H9 (cell line): ENCODE measurements around the gene AGAP3. TPM values are rescaled to one million over a fixed set of nuclear protein-coding genes. Genes with fewer than 3 reads are reported as not detected.

ENCODE experiments used
- DNase-seq: peaks from one replicate; pipeline ENCODE4 v3.0.0-alpha.2; 2017
- H2AFZ ChIP-seq: one replicate; pipeline ENCODE4 v1.6.1; 2013; ENCODE audit warnings: mild to moderate bottlenecking, low read length, control low read depth, moderate library complexity
- H2AK5ac ChIP-seq: 2 replicates; pipeline ENCODE4 v1.6.1; 2013; ENCODE audit warnings: low read length, control low read depth, mixed read lengths; ENCODE audit not compliant: insufficient read length
- H2BK120ac ChIP-seq: one replicate; pipeline ENCODE4 v1.6.1; 2013; ENCODE audit warnings: low read depth, mild to moderate bottlenecking, low read length, control low read depth, inconsistent platforms; ENCODE audit not compliant: poor library complexity, severe bottlenecking
- H2BK12ac ChIP-seq: 2 replicates; pipeline ENCODE4 v1.6.1; 2013; ENCODE audit warnings: low read length, control low read depth, mixed read lengths, low read depth; ENCODE audit not compliant: insufficient read length
- H2BK15ac ChIP-seq: 2 replicates; pipeline ENCODE4 v1.6.1; 2013; ENCODE audit warnings: low read depth, low read length, control low read depth
- H2BK20ac ChIP-seq: one replicate; pipeline ENCODE4 v1.6.1; 2013; ENCODE audit warnings: low read depth, mild to moderate bottlenecking, low read length, control low read depth, inconsistent platforms; ENCODE audit not compliant: poor library complexity, severe bottlenecking
- H2BK5ac ChIP-seq: 2 replicates; pipeline ENCODE4 v1.6.1; 2013; ENCODE audit warnings: low read length, control low read depth, mixed read lengths; ENCODE audit not compliant: insufficient read length
- H3K14ac ChIP-seq: 2 replicates; pipeline ENCODE4 v1.6.1; 2013; ENCODE audit warnings: low read length, control low read depth; ENCODE audit not compliant: insufficient read depth
- H3K18ac ChIP-seq: 2 replicates; pipeline ENCODE4 v1.6.1; 2013; ENCODE audit warnings: low read depth, mild to moderate bottlenecking, mixed read lengths, low read length, control low read depth; ENCODE audit not compliant: insufficient read length
- H3K23ac ChIP-seq: 2 replicates; pipeline ENCODE4 v1.6.1; 2013; ENCODE audit warnings: low read length, control low read depth, mixed read lengths, low read depth; ENCODE audit not compliant: insufficient read length
- H3K23me2 ChIP-seq: 2 replicates; pipeline ENCODE4 v1.6.1; 2013; ENCODE audit warnings: low read depth, mild to moderate bottlenecking, mixed read lengths, low read length, control low read depth; ENCODE audit not compliant: insufficient read length, poor library complexity, severe bottlenecking
- H3K27ac ChIP-seq: 2 replicates; pipeline ENCODE4 v1.5.1; 2013; ENCODE audit warnings: low read length, control low read depth, mixed read lengths, low read depth; ENCODE audit not compliant: insufficient read length
- H3K27me3 ChIP-seq: 2 replicates; pipeline ENCODE4 v1.6.1; 2013; ENCODE audit warnings: low read length, control low read depth, inconsistent platforms; ENCODE audit not compliant: insufficient read depth
- H3K4ac ChIP-seq: 2 replicates; pipeline ENCODE4 v1.6.1; 2013; ENCODE audit warnings: low read depth, mild to moderate bottlenecking, control low read depth, inconsistent platforms, low read length, moderate library complexity
- H3K4me1 ChIP-seq: 2 replicates; pipeline ENCODE4 v1.6.1; 2013; ENCODE audit warnings: low read length, control low read depth, inconsistent platforms; ENCODE audit not compliant: insufficient read depth
- H3K4me2 ChIP-seq: 2 replicates; pipeline ENCODE4 v1.6.1; 2013; ENCODE audit warnings: low read length, control low read depth, mixed read lengths; ENCODE audit not compliant: insufficient read length, insufficient read depth
- H3K56ac ChIP-seq: 2 replicates; pipeline ENCODE4 v1.6.1; 2013; ENCODE audit warnings: low read depth, mild to moderate bottlenecking, mixed read lengths, low read length, control low read depth; ENCODE audit not compliant: insufficient read length
- H3K79me1 ChIP-seq: 2 replicates; pipeline ENCODE4 v1.6.1; 2013; ENCODE audit warnings: low read depth, mild to moderate bottlenecking, moderate library complexity, low read length, control low read depth, inconsistent platforms; ENCODE audit not compliant: insufficient read depth, poor library complexity, severe bottlenecking
- H3K79me2 ChIP-seq: 2 replicates; pipeline ENCODE4 v1.6.1; 2013; ENCODE audit warnings: low read length, control low read depth, inconsistent platforms; ENCODE audit not compliant: insufficient read depth
- H3K9ac ChIP-seq: 2 replicates; pipeline ENCODE4 v1.6.1; 2013; ENCODE audit warnings: low read length, control low read depth, mixed read lengths; ENCODE audit not compliant: insufficient read length; ENCODE audit errors: extremely low read depth
- H3K9me3 ChIP-seq: one replicate; pipeline ENCODE4 v1.6.1; 2013; ENCODE audit warnings: low read depth, low read length, inconsistent platforms; ENCODE audit not compliant: control insufficient read depth
- H3T11ph ChIP-seq: one replicate; pipeline ENCODE4 v1.6.1; 2013; ENCODE audit warnings: mild to moderate bottlenecking, low read length, control low read depth, inconsistent platforms
- H4K20me1 ChIP-seq: one replicate; pipeline ENCODE4 v1.6.1; 2013; ENCODE audit not compliant: control insufficient read depth, insufficient read length, insufficient read depth
- H4K5ac ChIP-seq: 2 replicates; pipeline ENCODE4 v1.6.1; 2013; ENCODE audit warnings: low read depth, mild to moderate bottlenecking, mixed read lengths, low read length, control low read depth; ENCODE audit not compliant: insufficient read length
- H4K8ac ChIP-seq: replicated peaks from 2 replicates; pipeline ENCODE4 v1.6.1; 2013; ENCODE audit warnings: low read length, control low read depth, mixed read lengths, low read depth; ENCODE audit not compliant: insufficient read length
- H4K91ac ChIP-seq: 2 replicates; pipeline ENCODE4 v1.6.1; 2013; ENCODE audit warnings: low read depth, mild to moderate bottlenecking, moderate library complexity, mixed read lengths, low read length, control low read depth; ENCODE audit not compliant: insufficient read length
- H3K27ac Mint-ChIP-seq, 3 experiments: 2 replicates in 2 of 3; 3 replicates in 1 of 3; pipeline ENCODE4 v1.8.0; 2020 to 2021; ENCODE audit warnings: mixed read lengths in 3 of 3, mild to moderate bottlenecking in 1 of 3, moderate library complexity in 1 of 3
- H3K27me3 Mint-ChIP-seq: 2 replicates; pipeline ENCODE4 v1.8.0; 2021; ENCODE audit warnings: low read depth, mild to moderate bottlenecking, moderate library complexity, mixed read lengths
- H3K36me3 Mint-ChIP-seq, 3 experiments: 2 replicates in 2 of 3; 3 replicates in 1 of 3; pipeline ENCODE4 v1.8.0; 2020 to 2021; ENCODE audit warnings: low read depth in 3 of 3, mixed read lengths in 3 of 3; ENCODE audit not compliant: insufficient read depth in 1 of 3
- H3K4me1 Mint-ChIP-seq, 2 experiments: 2 replicates each; pipeline ENCODE4 v1.8.0; 2020; ENCODE audit warnings: mixed read lengths in 2 of 2
- H3K4me3 Mint-ChIP-seq, 2 experiments: 2 replicates in 1 of 2; 3 replicates in 1 of 2; pipeline ENCODE4 v1.8.0; 2020 to 2021; ENCODE audit warnings: mild to moderate bottlenecking in 2 of 2, mixed read lengths in 2 of 2, moderate library complexity in 1 of 2
- H3K9me3 Mint-ChIP-seq, 2 experiments: 2 replicates in 1 of 2; 3 replicates in 1 of 2; pipeline ENCODE4 v1.8.0; 2020; ENCODE audit warnings: mild to moderate bottlenecking in 2 of 2, mixed read lengths in 2 of 2, moderate library complexity in 1 of 2
- CTCF ChIP-seq: fragments of 200-600 bp; sonication (generic); conservative IDR thresholded peaks from 3 replicates; pipeline ENCODE4 v1.8.0; 2021; ENCODE audit warnings: antibody characterized with exemption, mild to moderate bottlenecking
- WGBS: extraction: QIAGEN DNeasy Blood & Tissue Kit; methylation state at CpG from one replicate; pipeline ENCODE4 v1.1.7; 2013; ENCODE audit warnings: missing lambda C conversion rate, low lambda C conversion rate, mixed read lengths; ENCODE audit not compliant: insufficient read length; ENCODE audit errors: extremely low coverage; 5-methylcytosine and 5-hydroxymethylcytosine counted together
- total RNA-seq: library from RNA; stranded (reverse); gene quantifications from 2 replicates; pipeline ENCODE4 v1.2.1, GENCODE V29; 2021

The AGAP3 gene
- total RNA-seq, 1 experiment from 2014 or later = 97.7 TPM

DNA sequence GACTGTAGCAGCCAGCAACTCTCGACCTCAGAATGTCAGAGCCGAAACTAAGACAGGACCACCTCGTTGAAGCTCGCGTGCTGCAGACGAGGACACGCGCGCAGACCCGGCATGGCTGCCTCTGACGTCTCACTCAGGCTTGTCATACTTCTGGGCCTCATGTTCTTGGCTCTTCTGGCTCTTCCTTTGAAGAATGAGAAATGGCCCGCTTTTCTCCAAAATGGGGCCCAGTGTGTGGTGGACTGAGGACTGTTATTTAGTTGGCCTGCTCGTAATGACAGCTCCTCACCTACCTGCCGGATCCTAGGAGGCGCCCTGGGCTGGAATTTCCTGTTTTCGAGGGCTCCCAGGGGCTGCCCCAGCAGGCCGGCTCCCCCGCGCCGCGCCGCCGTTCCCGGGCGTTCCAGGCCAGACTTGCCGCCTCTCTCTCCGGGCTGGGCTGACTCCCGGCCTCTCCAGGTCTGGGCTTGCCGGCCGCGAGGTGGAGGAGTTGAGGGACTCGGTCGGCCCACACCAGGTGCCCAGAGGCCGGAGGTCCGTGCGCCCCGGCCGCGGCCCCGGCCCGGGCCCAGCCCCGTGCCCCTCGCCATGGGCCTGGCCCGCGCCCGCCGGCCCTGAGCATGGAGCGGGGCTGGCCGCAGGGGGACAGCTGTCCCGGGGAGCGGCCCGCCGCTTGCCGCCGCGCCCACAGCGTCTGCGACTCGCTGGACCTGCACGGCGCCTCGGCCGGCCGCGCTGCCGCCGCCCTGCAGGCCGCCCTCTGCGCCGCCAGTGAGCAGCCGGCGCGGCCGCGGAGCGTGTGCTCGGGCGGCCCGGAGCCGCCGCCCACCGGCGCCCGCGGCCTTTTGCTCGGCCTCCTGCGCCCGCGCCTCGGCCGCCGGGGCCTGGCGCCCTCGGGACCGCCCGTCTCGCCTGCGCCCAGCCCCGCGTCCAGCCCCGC, 28.1 kb downstream of the AGAP3 start:
- H2BK15ac ChIP-seq = no peak overlapping the region
- H3K4me2 ChIP-seq = peak overlapping the region; percentile 19
- no peak overlapping the region for H4K8ac ChIP-seq
- H3K9ac ChIP-seq = no peak overlapping the region
- peaks cover 4% of the 10 kb centered on the region for H4K20me1 ChIP-seq
- no peak overlapping the region for H3K56ac ChIP-seq
- H2BK12ac ChIP-seq = no peak overlapping the region
- H3K79me1 ChIP-seq = peaks cover 3% of the 10 kb centered on the region
- H2AFZ ChIP-seq = no peak overlapping the region
- peaks cover 27% of the 10 kb centered on the region in 2 experiments for H3K4me1 Mint-ChIP-seq
- WGBS = no CpG with 5 or more reads among the region's 101 CpGs
- no peak overlapping the region for H4K91ac ChIP-seq
- H3K9me3 Mint-ChIP-seq = no peaks in the 10 kb centered on the region
- H3K27me3 Mint-ChIP-seq = peaks cover 6% of the 10 kb centered on the region
- H3K23ac ChIP-seq = no peak overlapping the region
- no peaks in the 10 kb centered on the region for H3K23me2 ChIP-seq
- H3K4me1 ChIP-seq = peaks cover 7% of the 10 kb centered on the region; the same call in 1 of the 2 replicates
- H3K4me3 Mint-ChIP-seq = peak overlapping the region; percentile 50 to 70
- H3K27me3 ChIP-seq = no peaks in the 10 kb centered on the region
- H3K18ac ChIP-seq = no peak overlapping the region
- no peak overlapping the region for H3K4ac ChIP-seq
- H3K9me3 ChIP-seq = no peaks in the 10 kb centered on the region
- no peak overlapping the region for H3T11ph ChIP-seq
- H2AK5ac ChIP-seq = no peak overlapping the region
- H3K36me3 Mint-ChIP-seq = peaks cover 8 to 16% (median 9%) of the 10 kb centered on the region in 3 experiments
- H3K14ac ChIP-seq = no peak overlapping the region; the same call in 1 of the 2 replicates
- no peak overlapping the region for H2BK20ac ChIP-seq
- H2BK120ac ChIP-seq = no peak overlapping the region
- H2BK5ac ChIP-seq = no peak overlapping the region
- no peak overlapping the region for H4K5ac ChIP-seq
- peaks cover 4% of the 10 kb centered on the region; the same call in 1 of the 2 replicates for H3K79me2 ChIP-seq
- H3K27ac Mint-ChIP-seq = no peak overlapping the region
- no peak overlapping the region for H3K27ac ChIP-seq
- no peak for TF ChIP-seq CTCF
- DNase-seq = peak; percentile 58
